Panc1 (cell line): ENCODE data around the gene CIAO3. TPM values are rescaled to one million over a fixed set of nuclear protein-coding genes. Genes with fewer than 3 reads are reported as not detected.

Experiments used
- ATAC-seq: fragments of 200-7000 bp; cut with Tn5 transposase; 2 replicates; pipeline ENCODE4 v1.9.1; 2020; ENCODE audit warnings: mild to moderate bottlenecking, moderate library complexity
- BruUV-seq: library from RNA; stranded (reverse); fragments of 400-500 nt; replicated peaks from 2 replicates; lab custom pipeline; 2021; lab: Mats Ljungman, UMichigan
- CTCF ChIA-PET: fragments of 300-600 bp; sonication (Branson Sonifier 250); formaldehyde crosslinking; loops from one replicate; lab custom pipeline; 2022; ENCODE audit warnings: antibody characterized with exemption; lab: Charles Lee
- POLR2A ChIA-PET: fragments of 300-600 bp; sonication (Branson Sonifier 250); formaldehyde crosslinking; loops from one replicate; lab custom pipeline; 2022; ENCODE audit warnings: antibody characterized with exemption; lab: Charles Lee
- DNase-seq: peaks from one replicate; pipeline ENCODE4 v3.0.0-alpha.2; 2010; ENCODE audit warnings: low read depth, low spot score
- H3K27ac ChIP-seq: 2 replicates; pipeline ENCODE4 v1.5.1; 2011; ENCODE audit warnings: mild to moderate bottlenecking, low read length, inconsistent platforms
- H3K27me3 ChIP-seq: fragments of 200-500 bp; sonication (Bioruptor generic); 2 replicates; pipeline ENCODE4 v1.6.0; 2014; ENCODE audit warnings: low read length, inconsistent platforms; ENCODE audit not compliant: control insufficient read depth, insufficient read depth
- H3K36me3 ChIP-seq: fragments of 200-500 bp; sonication (Bioruptor generic); 2 replicates; pipeline ENCODE4 v1.5.1; 2014; ENCODE audit warnings: inconsistent platforms, mild to moderate bottlenecking, low read length, moderate library complexity; ENCODE audit not compliant: control insufficient read depth, insufficient read depth
- H3K4me1 ChIP-seq: 2 replicates; pipeline ENCODE4 v1.5.1; 2011; ENCODE audit warnings: inconsistent platforms, mild to moderate bottlenecking, low read length, moderate library complexity; ENCODE audit not compliant: control insufficient read depth, insufficient read depth
- H3K4me3 ChIP-seq, 2 experiments: 2 replicates each; pipeline ENCODE4 v1.5.1; 2011 to 2012; ENCODE audit warnings: low read depth in 2 of 2, low read length in 2 of 2, mild to moderate bottlenecking in 2 of 2, inconsistent platforms in 1 of 2, moderate library complexity in 1 of 2
- H3K9me3 ChIP-seq: fragments of 200-500 bp; sonication (Bioruptor generic); 2 replicates; pipeline ENCODE4 v1.5.1; 2014; ENCODE audit warnings: low read depth, mild to moderate bottlenecking, inconsistent platforms, low read length, moderate library complexity; ENCODE audit not compliant: control insufficient read depth, insufficient read depth
- POLR2AphosphoS5 ChIP-seq: IDR thresholded peaks from 2 replicates; pipeline ENCODE4 v1.6.1; 2012; ENCODE audit warnings: mild to moderate bottlenecking, low read depth, low read length, moderate library complexity
- SIN3A ChIP-seq: IDR thresholded peaks from 2 replicates; pipeline ENCODE4 v1.6.1; 2012; ENCODE audit warnings: low read depth, mild to moderate bottlenecking, low read length, moderate library complexity, borderline replicate concordance; ENCODE audit not compliant: insufficient read depth
- TCF7L2 ChIP-seq: IDR thresholded peaks from 2 replicates; pipeline ENCODE4 v1.6.1; 2011; ENCODE audit warnings: mild to moderate bottlenecking, low read depth, low read length, inconsistent platforms
- in situ Hi-C: cut with HindIII; loops from 2 replicates; pipeline ENCODE4 v1.10.0; 2016; ENCODE audit warnings: low sequenced_read_pairs, low pct_unique_long_range_greater_than_20kb
- intact Hi-C: fragments of 100-400 bp; cut with micrococcal nuclease; formaldehyde crosslinking; loops from one replicate; pipeline ENCODE4 v1.10.0; 2022; ENCODE audit not compliant: unreplicated experiment
- total RNA-seq: library from RNA; stranded (reverse); gene quantifications from one replicate; pipeline ENCODE4 v1.2.1, GENCODE V29; 2021; ENCODE audit not compliant: unreplicated experiment
- TF ChIP-seq, protein P1 (sequence below), 2 experiments: IDR thresholded peaks; 2 replicates each; pipeline ENCODE4 v1.6.1; 2011 to 2012; ENCODE audit warnings: low read depth in 2 of 2, control low read depth in 1 of 2, low read length in 1 of 2, mild to moderate bottlenecking in 1 of 2, moderate library complexity in 1 of 2; ENCODE audit not compliant: insufficient read depth in 1 of 2
- TF ChIP-seq, protein P2 (sequence below): fragments of 450-650 bp; IDR thresholded peaks from 2 replicates; pipeline ENCODE4 v1.5.1; 2017; ENCODE audit warnings: mild to moderate bottlenecking

The CIAO3 gene
- total RNA-seq, 1 experiment from 2014 or later: 34.0 TPM

- no TSS peak for BruUV-seq
- TF ChIP-seq, protein P1, sequence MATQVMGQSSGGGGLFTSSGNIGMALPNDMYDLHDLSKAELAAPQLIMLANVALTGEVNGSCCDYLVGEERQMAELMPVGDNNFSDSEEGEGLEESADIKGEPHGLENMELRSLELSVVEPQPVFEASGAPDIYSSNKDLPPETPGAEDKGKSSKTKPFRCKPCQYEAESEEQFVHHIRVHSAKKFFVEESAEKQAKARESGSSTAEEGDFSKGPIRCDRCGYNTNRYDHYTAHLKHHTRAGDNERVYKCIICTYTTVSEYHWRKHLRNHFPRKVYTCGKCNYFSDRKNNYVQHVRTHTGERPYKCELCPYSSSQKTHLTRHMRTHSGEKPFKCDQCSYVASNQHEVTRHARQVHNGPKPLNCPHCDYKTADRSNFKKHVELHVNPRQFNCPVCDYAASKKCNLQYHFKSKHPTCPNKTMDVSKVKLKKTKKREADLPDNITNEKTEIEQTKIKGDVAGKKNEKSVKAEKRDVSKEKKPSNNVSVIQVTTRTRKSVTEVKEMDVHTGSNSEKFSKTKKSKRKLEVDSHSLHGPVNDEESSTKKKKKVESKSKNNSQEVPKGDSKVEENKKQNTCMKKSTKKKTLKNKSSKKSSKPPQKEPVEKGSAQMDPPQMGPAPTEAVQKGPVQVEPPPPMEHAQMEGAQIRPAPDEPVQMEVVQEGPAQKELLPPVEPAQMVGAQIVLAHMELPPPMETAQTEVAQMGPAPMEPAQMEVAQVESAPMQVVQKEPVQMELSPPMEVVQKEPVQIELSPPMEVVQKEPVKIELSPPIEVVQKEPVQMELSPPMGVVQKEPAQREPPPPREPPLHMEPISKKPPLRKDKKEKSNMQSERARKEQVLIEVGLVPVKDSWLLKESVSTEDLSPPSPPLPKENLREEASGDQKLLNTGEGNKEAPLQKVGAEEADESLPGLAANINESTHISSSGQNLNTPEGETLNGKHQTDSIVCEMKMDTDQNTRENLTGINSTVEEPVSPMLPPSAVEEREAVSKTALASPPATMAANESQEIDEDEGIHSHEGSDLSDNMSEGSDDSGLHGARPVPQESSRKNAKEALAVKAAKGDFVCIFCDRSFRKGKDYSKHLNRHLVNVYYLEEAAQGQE (IDR thresholded peaks at IDR 0.05; ENCODE audit: insufficient read depth in 1 of 2, low read depth in 2 of 2, low read length in 1 of 2): no peak
- TF ChIP-seq POLR2AphosphoS5: no peak
- TF ChIP-seq, protein P2, sequence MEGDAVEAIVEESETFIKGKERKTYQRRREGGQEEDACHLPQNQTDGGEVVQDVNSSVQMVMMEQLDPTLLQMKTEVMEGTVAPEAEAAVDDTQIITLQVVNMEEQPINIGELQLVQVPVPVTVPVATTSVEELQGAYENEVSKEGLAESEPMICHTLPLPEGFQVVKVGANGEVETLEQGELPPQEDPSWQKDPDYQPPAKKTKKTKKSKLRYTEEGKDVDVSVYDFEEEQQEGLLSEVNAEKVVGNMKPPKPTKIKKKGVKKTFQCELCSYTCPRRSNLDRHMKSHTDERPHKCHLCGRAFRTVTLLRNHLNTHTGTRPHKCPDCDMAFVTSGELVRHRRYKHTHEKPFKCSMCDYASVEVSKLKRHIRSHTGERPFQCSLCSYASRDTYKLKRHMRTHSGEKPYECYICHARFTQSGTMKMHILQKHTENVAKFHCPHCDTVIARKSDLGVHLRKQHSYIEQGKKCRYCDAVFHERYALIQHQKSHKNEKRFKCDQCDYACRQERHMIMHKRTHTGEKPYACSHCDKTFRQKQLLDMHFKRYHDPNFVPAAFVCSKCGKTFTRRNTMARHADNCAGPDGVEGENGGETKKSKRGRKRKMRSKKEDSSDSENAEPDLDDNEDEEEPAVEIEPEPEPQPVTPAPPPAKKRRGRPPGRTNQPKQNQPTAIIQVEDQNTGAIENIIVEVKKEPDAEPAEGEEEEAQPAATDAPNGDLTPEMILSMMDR: no peak
- TF ChIP-seq SIN3A: no peak
- no peak for TF ChIP-seq TCF7L2
- in situ Hi-C loops: no loop called here
- Histone ChIP-seq H3K36me3 (peaks cover 5% of the 10 kb centered on the region), H3K4me3 (no peak overlapping the region), H3K4me1 (peaks cover 8% of the 10 kb centered on the region; the same call in 1 of the 2 replicates), H3K9me3 (no peaks in the 10 kb centered on the region), H3K27me3 (no peaks in the 10 kb centered on the region), H3K27ac (no peak overlapping the region)
- DNase-seq (no peak), ATAC-seq (no peak)
- ChIA-PET POLR2A (no interaction called here), CTCF (interaction anchor here (0.6 kb wide), 1 partner anchor 12 kb away, joined by 6 read pairs; no protein-coding TSS in a partner anchor)
- intact Hi-C loops: no loop called here
Measured at GRCh38 chr16:735982-736453, 4.8 kb downstream of the CIAO3 start.

GRCh38 chr16:734981-735881, 5.6 kb downstream of the CIAO3 start:
- peaks cover 8% of the 10 kb centered on the region; the same call in 1 of the 2 replicates for H3K4me1 ChIP-seq
- no peaks in the 10 kb centered on the region for H3K27me3 ChIP-seq
- in situ Hi-C loops (no loop called here), intact Hi-C loops (no loop called here)
- no peak overlapping the region for H3K27ac ChIP-seq
- ChIA-PET POLR2A (no interaction called here), CTCF (interaction anchor here (0.6 kb wide), 1 partner anchor 50 kb away, joined by 3 read pairs; no protein-coding TSS in a partner anchor)
- H3K4me3 ChIP-seq: no peak overlapping the region
- DNase-seq: no peak
- ATAC-seq: no peak
- peaks cover 5% of the 10 kb centered on the region for H3K36me3 ChIP-seq
- TF ChIP-seq, protein P1 (IDR thresholded peaks at IDR 0.05; ENCODE audit: insufficient read depth in 1 of 2, low read depth in 2 of 2, low read length in 1 of 2): no peak
- TF ChIP-seq POLR2AphosphoS5 (no peak), SIN3A (no peak), TCF7L2 (no peak)
- TF ChIP-seq, protein P2: no peak
- H3K9me3 ChIP-seq: no peaks in the 10 kb centered on the region
- BruUV-seq: no TSS peak
